ENCODE measurements around the gene TNPO2. TPM values are rescaled to one million over a fixed set of nuclear protein-coding genes. Genes with fewer than 3 reads are reported as not detected.
"Not testable (repeated sequence)": the region's sequence is repeated elsewhere in the genome, so short reads cannot be mapped to it uniquely, and the experiment has no call there.

The TNPO2 gene
- total RNA-seq, 2 experiments from 2014 or later = 47.3 to 47.4 TPM

DNA sequence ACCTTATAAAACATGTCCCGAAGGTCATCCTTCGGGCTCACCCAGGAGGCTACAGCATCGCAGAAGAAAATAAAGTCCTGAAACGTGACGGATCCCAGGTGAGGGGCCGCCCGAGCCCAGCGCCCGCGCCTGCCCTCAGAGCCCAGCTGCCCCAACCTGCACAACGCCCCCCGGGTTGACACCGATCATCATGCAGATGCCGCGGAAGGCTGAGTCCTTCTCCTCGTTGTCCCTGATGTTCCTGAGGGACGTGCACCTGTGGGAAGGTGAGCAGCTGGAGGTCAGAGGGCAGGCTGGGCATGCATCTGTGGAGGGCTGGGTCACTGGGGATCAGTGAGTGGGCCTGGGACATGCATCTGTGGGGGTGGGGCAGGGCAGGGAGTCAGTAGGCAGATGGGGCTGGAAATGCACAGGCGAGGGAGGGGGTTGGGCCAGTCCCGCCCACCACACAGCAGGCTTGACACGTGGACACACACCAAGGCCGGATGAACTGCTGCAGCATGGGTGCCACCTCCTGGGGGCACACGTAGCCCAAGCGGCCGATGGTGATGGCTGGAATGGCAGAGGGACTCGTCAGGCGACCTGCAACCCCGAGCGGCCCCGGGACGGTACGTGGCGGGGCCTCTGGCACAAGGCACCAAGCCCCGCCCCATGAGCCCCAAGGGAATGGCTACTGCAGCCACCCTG, 22.0 kb downstream of the TNPO2 start:
- no peak overlapping the region for H3K27ac Mint-ChIP-seq
- H3K4me1 Mint-ChIP-seq (ENCODE audit: low read depth) = peaks cover 6% of the 10 kb centered on the region
- no peaks in the 10 kb centered on the region for H3K9me3 Mint-ChIP-seq
- Histone ChIP-seq H3K4me3 (ENCODE audit: low read length) (no peak overlapping the region), H3K36me3 (ENCODE audit: insufficient read depth, low read length) (peaks cover 58% of the 10 kb centered on the region), H3K27ac (ENCODE audit: low read depth in 1 of 2, low read length in 2 of 2) (no peak overlapping the region), H3K27me3 (ENCODE audit: control insufficient read depth in 1 of 2, insufficient read depth in 2 of 2, low read length in 2 of 2) (no peaks in the 10 kb centered on the region), H3K9me3 (ENCODE audit: control insufficient read depth in 1 of 2, insufficient read depth in 1 of 2, low read length in 2 of 2) (no peaks in the 10 kb centered on the region), H3K4me1 (ENCODE audit: insufficient read depth, low read length) (peaks cover 6% of the 10 kb centered on the region)
- no peaks in the 10 kb centered on the region for H3K27me3 Mint-ChIP-seq
- ChIA-PET POLR2A (no interaction called here), CTCF (no interaction called here)
- TF ChIP-seq CTCF (IDR thresholded peaks at IDR 0.05) = no peak
- no peak overlapping the region for H3K4me3 Mint-ChIP-seq
- ATAC-seq (ENCODE audit: poor library complexity) (no peak), DNase-seq (no peak)
- intact Hi-C loops (cut with DNase I, micrococcal nuclease) = no loop called here
- H3K36me3 Mint-ChIP-seq (ENCODE audit: low read depth) = peaks cover 67% of the 10 kb centered on the region

GRCh38 chr19:12698138-12698537, 25.6 kb downstream of the TNPO2 start:
- ChIA-PET POLR2A (no interaction called here), CTCF (no interaction called here)
- Histone ChIP-seq H3K27me3 (ENCODE audit: control insufficient read depth in 1 of 2, insufficient read depth in 2 of 2, low read length in 2 of 2) (no peaks in the 10 kb centered on the region), H3K9me3 (ENCODE audit: control insufficient read depth in 1 of 2, insufficient read depth in 1 of 2, low read length in 2 of 2) (no peaks in the 10 kb centered on the region), H3K4me1 (ENCODE audit: insufficient read depth, low read length) (peaks cover 23% of the 10 kb centered on the region), H3K36me3 (ENCODE audit: insufficient read depth, low read length) (peaks cover 25% of the 10 kb centered on the region), H3K27ac (ENCODE audit: low read depth in 1 of 2, low read length in 2 of 2) (no peak overlapping the region), H3K4me3 (ENCODE audit: low read length) (no peak overlapping the region)
- Mint-ChIP-seq H3K4me3 (peak overlapping the region; percentile 81), H3K36me3 (ENCODE audit: low read depth) (peaks cover 38% of the 10 kb centered on the region), H3K9me3 (no peaks in the 10 kb centered on the region), H3K27ac (peak overlapping the region; percentile 73), H3K4me1 (ENCODE audit: low read depth) (peaks cover 11% of the 10 kb centered on the region), H3K27me3 (no peaks in the 10 kb centered on the region)
- intact Hi-C loops (cut with DNase I, micrococcal nuclease) = loop anchor here in 1 of 2 experiments (10.0 kb wide), 1 partner anchor 1193 kb away; the partner anchor contains the start of gene ZNF653
- no peak for ATAC-seq (ENCODE audit: poor library complexity)
- no peak for DNase-seq
- TF ChIP-seq CTCF (IDR thresholded peaks at IDR 0.05) = no peak

DNA sequence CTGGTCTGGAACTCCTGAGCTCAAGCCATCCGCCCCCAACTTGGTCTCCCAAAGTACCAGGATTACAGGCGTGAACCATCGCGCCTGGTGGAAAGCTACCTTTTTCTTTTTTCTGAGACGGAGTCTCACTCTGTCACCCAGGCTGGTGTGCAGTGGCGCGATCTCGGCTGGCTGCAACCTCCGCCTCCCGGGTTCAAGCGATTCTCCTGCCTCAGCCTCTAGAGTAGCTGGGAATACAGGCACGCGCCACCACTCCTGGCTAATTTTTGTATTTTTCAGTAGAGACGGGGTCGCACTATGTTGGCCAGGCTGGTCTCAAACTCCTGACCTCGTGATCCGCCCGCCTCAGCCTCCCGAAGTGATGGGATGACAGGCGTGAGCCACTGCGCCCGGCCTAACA, 26.3 kb downstream of the TNPO2 start:
- H3K27me3 ChIP-seq (ENCODE audit: control insufficient read depth in 1 of 2, insufficient read depth in 2 of 2, low read length in 2 of 2); H3K27me3 Mint-ChIP-seq; H3K4me3 ChIP-seq (ENCODE audit: low read length); DNase-seq; H3K9me3 Mint-ChIP-seq; ATAC-seq (ENCODE audit: poor library complexity); H3K27ac Mint-ChIP-seq; H3K9me3 ChIP-seq (ENCODE audit: control insufficient read depth in 1 of 2, insufficient read depth in 1 of 2, low read length in 2 of 2); H3K27ac ChIP-seq (ENCODE audit: low read depth in 1 of 2, low read length in 2 of 2): not testable (repeated sequence)
- intact Hi-C loops (cut with DNase I, micrococcal nuclease) = loop anchor here in 1 of 2 experiments (10.0 kb wide), 1 partner anchor 1193 kb away; the partner anchor contains the start of gene ZNF653
- Mint-ChIP-seq H3K4me1 (ENCODE audit: low read depth) (peaks cover 11% of the 10 kb centered on the region), H3K36me3 (ENCODE audit: low read depth) (peaks cover 31% of the 10 kb centered on the region), H3K4me3 (peak overlapping the region; percentile 45)
- H3K36me3 ChIP-seq (ENCODE audit: insufficient read depth, low read length) = peaks cover 20% of the 10 kb centered on the region
- ChIA-PET CTCF (interaction anchor here (1.4 to 1.9 kb wide), 2 partner anchors 36 to 63 kb away, joined by 4 read pairs; no protein-coding TSS in a partner anchor), POLR2A (interaction anchor here (1.4 to 2.7 kb wide), 4 partner anchors 16 to 40 kb away, joined by 4 to 27 read pairs (median 6); partner anchors contain the start of genes DHPS and GET3)
- H3K4me1 ChIP-seq (ENCODE audit: insufficient read depth, low read length) = peaks cover 23% of the 10 kb centered on the region

All from CD4-positive, alpha-beta T cell (primary cell).